Erythroblast (primary cell): ENCODE data around the gene C12orf57.

Source experiments
- GATA1 ChIP-seq: IDR thresholded peaks from 2 replicates; pipeline ENCODE4 v1.6.1; 2011; ENCODE audit warnings: low read depth, mild to moderate bottlenecking, control low read depth, low read length, moderate library complexity
- POLR2A ChIP-seq: IDR thresholded peaks from 2 replicates; pipeline ENCODE4 v1.6.1; 2011; ENCODE audit warnings: mild to moderate bottlenecking, low read length

GRCh38 chr12:6943722-6944380, at the start of gene C12orf57, which contains the start of gene RNU7-1:
- TF ChIP-seq POLR2A = peak; percentile 100
- no peak for TF ChIP-seq GATA1
